GM13977 (cell line): ENCODE measurements around the gene CACNA1E.

Experiments used
- DNase-seq: peaks from one replicate; pipeline ENCODE4 v3.0.0; 2012; ENCODE audit warnings: low spot score
- in situ Hi-C: fragments of 300-500 bp; cut with MboI; formaldehyde crosslinking; loops from one replicate; pipeline ENCODE4 v1.12.0; 2022; ENCODE audit warnings: low sequenced_read_pairs, low pct_unique_long_range_greater_than_20kb, mixed read lengths, inconsistent platforms; ENCODE audit not compliant: unreplicated experiment
- TF ChIP-seq, protein P1 (sequence below): IDR thresholded peaks from 2 replicates; pipeline ENCODE4 v1.5.1; 2012; ENCODE audit warnings: mild to moderate bottlenecking, control low read depth; ENCODE audit not compliant: insufficient read depth; ENCODE audit errors: extremely low read depth, missing control alignments

Gene CACNA1E

DNA sequence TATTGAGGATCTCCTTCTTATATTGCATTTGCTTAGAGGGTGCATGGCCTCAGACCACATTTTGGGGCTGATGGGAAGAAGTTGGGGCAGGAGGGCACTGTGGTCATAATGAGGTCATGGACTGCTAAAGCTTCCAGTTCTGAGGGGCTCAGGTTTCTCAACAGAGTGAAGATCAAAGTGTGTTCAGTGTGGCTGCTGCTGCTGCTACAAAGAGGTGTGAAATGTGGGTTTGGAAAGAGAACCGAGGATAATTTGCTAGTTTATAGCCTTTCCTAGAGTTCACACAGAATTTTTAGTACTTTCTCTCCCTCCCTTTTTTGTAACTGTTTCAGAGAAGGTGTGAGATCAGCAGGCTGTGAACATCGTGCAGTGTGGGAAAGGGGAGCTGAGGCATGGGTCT lies 73.3 kb downstream of the CACNA1E start:
- TF ChIP-seq, protein P1, sequence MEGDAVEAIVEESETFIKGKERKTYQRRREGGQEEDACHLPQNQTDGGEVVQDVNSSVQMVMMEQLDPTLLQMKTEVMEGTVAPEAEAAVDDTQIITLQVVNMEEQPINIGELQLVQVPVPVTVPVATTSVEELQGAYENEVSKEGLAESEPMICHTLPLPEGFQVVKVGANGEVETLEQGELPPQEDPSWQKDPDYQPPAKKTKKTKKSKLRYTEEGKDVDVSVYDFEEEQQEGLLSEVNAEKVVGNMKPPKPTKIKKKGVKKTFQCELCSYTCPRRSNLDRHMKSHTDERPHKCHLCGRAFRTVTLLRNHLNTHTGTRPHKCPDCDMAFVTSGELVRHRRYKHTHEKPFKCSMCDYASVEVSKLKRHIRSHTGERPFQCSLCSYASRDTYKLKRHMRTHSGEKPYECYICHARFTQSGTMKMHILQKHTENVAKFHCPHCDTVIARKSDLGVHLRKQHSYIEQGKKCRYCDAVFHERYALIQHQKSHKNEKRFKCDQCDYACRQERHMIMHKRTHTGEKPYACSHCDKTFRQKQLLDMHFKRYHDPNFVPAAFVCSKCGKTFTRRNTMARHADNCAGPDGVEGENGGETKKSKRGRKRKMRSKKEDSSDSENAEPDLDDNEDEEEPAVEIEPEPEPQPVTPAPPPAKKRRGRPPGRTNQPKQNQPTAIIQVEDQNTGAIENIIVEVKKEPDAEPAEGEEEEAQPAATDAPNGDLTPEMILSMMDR = no peak
- in situ Hi-C loops = no loop called here
- no peak for DNase-seq

DNA sequence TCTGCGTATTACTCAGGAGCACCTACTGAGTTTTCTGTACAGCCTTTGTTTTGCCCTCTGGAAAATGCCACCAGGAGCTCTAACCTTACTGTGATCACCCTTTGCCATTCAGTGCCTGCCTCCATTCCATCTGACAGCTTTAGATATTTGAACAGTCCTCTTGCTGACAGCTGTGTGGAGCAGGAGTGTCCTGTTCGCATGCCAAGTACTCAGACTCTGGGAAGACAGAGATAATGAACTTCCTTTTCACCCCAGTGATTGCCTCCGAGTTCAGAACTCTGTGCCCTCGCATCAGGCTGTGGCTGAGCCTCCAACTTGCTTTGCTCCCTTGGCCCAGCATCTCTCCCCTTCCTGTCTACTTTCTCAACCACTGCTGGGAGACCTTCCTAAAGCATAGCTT lies 74.0 kb downstream of the CACNA1E start:
- TF ChIP-seq, protein P1 = no peak
- in situ Hi-C loops = no loop called here
- no peak for DNase-seq

DNA sequence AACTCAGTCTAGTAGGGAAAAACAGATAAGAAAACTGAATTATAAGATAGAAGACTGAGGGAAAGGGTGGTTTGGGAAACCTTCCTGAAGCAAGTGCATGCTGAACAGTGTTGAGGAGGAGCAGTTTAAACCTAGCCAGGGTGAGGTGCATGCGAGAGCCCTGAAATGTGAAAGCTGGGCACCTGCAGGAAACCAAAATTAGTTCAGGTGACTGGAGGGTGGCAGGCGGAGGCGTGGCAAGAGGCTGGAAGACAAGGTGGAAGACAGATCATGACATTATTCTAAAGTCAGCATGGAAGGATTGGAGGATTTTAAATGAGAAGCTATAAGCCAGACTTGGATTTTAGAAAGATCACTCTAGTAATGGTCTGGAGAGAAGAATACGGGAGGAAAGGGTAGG lies 75.1 kb downstream of the CACNA1E start:
- in situ Hi-C loops = no loop called here
- TF ChIP-seq, protein P1 = no peak
- no peak for DNase-seq

DNA sequence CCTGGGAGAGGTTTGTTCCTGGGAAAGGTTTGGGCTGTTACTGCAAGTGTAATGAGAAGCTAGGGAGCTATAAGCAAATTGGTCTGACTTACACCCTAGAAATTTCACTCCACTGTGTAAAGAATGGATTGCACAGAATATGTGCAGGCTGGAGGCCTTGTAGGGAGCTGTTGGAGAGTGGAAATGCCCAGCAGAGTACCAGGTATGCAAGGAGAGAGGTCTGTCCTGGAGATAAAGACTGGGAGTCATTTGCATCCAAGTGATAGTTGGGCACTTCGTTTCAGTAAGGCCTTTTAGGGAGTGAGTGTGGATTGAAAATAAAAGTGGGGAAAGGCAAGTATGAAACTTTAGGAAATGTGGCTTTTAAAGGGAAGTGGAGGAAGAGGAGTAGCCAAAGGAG lies 75.8 kb downstream of the CACNA1E start:
- TF ChIP-seq, protein P1 = no peak
- DNase-seq = no peak
- in situ Hi-C loops = no loop called here

DNA sequence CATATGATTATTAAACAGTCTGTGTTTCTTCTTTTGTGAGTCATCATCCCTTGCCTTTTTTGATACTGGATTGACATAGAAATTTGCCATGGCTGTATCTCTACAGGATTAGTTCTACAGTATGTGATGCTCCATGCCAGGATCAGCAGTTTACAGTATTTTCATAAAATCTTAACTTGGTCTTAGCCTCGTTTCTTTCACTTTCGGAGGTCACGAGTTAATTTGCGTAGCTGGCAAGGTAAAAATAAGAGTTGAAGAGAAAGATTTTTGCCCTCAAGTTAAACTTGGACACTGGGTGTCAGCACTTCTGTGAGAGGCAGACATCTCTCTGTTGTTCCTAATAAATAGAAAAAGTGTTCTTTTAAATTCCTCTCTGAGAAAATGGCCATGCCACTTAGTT lies 79.1 kb downstream of the CACNA1E start:
- no peak for DNase-seq
- TF ChIP-seq, protein P1 = no peak
- in situ Hi-C loops = no loop called here

DNA sequence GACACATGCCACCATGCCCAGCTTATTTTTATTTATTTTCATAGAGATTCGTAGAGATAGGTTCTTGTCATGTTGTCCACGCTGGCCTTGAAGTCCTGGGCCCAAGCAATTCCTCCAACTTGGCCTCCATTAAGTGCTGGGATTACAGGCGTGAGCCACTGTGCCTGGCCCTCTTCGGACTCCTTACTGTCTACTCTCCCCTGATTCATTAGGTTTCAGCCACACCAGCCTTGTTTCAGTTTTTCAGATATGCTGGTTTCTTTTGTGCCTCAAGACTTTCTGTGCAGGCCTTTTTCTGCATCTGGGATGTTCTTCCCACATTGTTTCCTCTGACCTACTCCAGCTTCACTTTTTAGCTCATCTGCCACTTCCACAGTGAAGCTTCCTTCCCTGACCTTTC lies 85.4 kb downstream of the CACNA1E start:
- in situ Hi-C loops = no loop called here
- TF ChIP-seq, protein P1 = no peak

DNA sequence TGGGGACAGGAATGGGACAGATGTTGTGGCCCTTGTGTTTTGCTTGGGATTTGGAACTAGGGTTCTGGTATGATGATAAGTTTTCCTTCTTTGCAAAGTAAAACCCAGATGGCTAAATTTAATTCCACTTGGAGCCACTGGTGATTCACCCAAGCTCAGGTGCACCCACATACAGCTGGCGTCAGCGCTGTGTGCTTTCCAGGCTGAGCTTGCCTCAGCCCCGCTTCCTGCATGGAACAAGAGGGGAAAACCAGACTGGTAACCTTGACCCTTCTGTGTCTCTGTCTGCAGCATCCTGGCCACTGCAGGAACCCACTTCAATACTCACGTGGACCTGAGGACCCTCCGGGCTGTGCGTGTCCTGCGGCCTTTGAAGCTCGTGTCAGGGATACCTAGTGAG lies 94.2 kb downstream of the CACNA1E start:
- in situ Hi-C loops = no loop called here
- DNase-seq = no peak
- TF ChIP-seq, protein P1 = no peak

More for the DNA sequence above, 85.4 kb downstream of the CACNA1E start:
- DNase-seq = no peak
